Stimulated activated CD8-positive, alpha-beta memory T cell treated with anti-CD3 and anti-CD28 coated beads, Interleukin-4, amount 100 ng/mL, for 4 hours (primary cell): ENCODE data around the gene TROAP.
"Not testable (repeated sequence)": the region's sequence is repeated elsewhere in the genome, so short reads cannot be mapped to it uniquely, and the experiment has no call there.

Experiments
- DNase-seq, 2 donors: peaks; one replicate each; pipeline ENCODE4 v3.0.0-alpha.2; 2020; ENCODE audit warnings: low read depth in 2 of 2, low spot score in 1 of 2

TROAP gene

GRCh38 chr12:49330032-49330619 lies 7.1 kb downstream of the TROAP start:
- DNase-seq, result no peak

GRCh38 chr12:49330631-49331379 lies 7.8 kb downstream of the TROAP start:
- no peak for DNase-seq

GRCh38 chr12:49331380-49332222 lies 8.5 kb downstream of the TROAP start:
- DNase-seq, result no peak

GRCh38 chr12:49332441-49332861 lies 9.4 kb downstream of the TROAP start:
- no peak for DNase-seq

- DNase-seq, result no peak
These were observed 9.9 kb downstream of the TROAP start for GRCh38 chr12:49332891-49333371.

- not testable (repeated sequence) for DNase-seq
These were observed 10.7 kb downstream of the TROAP start for GRCh38 chr12:49333778-49334177.

- no peak for DNase-seq
These were observed 11.2 kb downstream of the TROAP start for GRCh38 chr12:49334226-49334625.

- no peak for DNase-seq
These were observed 11.6 kb downstream of the TROAP start for GRCh38 chr12:49334681-49335080.

- no peak for DNase-seq
These were observed 12.3 kb downstream of the TROAP start for GRCh38 chr12:49335118-49335954.

GRCh38 chr12:49335955-49336644 lies 13.0 kb downstream of the TROAP start:
- no peak for DNase-seq

GRCh38 chr12:49336645-49337584 lies 13.9 kb downstream of the TROAP start, which contains the start of gene C1QL4:
Gene C1QL4 (minus strand): TSS chr12:49337188. CDS start chr12:49336477, 711 bp downstream.
- peak; percentile 74 to 80 for DNase-seq

- DNase-seq, result no peak
These were observed 15.9 kb downstream of the TROAP start for GRCh38 chr12:49338830-49339463.

- no peak for DNase-seq
These were observed 16.4 kb downstream of the TROAP start for GRCh38 chr12:49339464-49339861.

GRCh38 chr12:49340095-49340870 lies 17.2 kb downstream of the TROAP start:
- DNase-seq, result no peak

GRCh38 chr12:49340971-49341776 lies 18.1 kb downstream of the TROAP start:
- no peak for DNase-seq

- DNase-seq, result no peak
These were observed 18.7 kb downstream of the TROAP start for GRCh38 chr12:49341777-49342065.
